HG02642 (cell line): ENCODE measurements around the gene DDIT4.

Experiments used
- ATAC-seq: cut with Tn5 transposase; IDR thresholded peaks from one replicate; pipeline ENCODE4 v1.9.1; 2021; ENCODE audit warnings: mild to moderate bottlenecking; ENCODE audit not compliant: unreplicated experiment, poor library complexity

The DDIT4 gene

DNA sequence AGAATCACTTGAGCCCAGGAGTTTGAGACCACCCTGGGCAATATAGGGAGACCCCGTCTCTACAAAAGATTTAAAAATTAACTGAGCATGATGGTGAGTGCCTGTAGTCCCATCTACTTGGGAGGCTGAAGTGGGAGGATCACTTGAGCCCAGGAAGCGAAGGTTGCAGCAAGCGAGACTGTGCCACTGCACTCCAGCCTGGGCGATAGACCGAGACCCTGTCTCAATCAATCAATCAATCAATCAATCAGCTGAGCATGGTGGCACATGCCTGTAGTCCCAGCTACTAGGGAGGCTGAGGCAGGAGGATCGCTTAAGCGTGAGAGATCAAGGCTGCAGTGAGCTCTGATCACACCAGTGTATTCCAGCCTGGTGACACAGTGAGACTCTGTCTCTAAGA is 40.5 kb downstream of the DDIT4 start:
- ATAC-seq, result no peak

DNA sequence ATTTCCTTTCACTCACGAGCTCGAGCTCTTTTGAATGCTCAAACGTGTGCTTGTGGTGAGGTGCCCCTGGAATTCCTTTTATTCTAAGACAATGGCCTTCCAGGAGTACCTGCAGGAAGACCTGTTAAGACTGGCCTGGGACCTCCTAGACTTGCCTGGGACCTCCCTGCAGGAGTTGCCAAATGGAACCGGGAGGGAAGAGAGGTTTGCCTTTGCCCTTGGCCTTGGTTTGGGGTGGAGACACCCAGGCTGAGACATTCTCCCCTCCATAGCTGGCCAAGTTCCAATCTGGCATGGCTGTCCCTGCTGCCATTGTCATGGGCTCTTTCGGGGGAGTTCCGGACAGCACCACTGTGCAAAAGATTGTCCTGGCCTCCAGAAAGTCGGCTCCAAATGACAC is 41.3 kb downstream of the DDIT4 start:
- no peak for ATAC-seq

DNA sequence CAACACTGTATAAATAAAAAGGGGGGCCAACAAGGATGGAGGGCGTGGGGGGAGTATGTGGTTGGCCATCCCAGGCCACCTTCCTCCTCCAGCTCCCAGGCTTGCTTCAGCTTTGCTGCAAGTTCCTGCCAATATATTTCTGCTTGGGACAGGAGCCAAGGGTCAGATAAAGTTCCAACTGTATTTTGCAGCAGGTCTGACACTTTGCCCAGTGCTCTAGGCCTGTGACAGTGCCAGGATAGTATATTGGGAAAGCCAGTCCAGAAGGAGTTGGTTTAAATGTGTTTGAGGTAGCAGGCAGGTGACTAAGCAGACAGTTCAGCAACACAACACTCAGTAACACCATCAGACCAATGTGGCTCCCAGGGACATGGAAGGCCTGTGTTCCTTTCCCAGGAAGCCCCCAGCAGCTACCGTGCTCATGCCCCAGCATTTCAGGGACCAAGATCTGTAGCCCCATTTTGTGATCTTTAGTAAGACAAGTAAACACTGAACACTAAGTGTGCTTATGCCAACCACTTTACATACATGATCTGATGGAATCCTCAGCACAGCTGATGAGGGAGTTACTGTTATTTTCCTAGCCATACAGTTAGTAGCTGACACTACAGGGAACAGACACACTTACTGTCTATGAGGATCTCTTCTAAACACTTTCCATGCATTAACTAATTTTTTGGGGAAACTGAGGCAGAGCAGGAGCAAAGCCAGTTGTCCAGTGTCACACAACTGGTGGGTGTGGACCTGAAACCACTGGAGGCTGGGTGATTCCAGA is 42.1 kb downstream of the DDIT4 start:
- no peak for ATAC-seq

DNA sequence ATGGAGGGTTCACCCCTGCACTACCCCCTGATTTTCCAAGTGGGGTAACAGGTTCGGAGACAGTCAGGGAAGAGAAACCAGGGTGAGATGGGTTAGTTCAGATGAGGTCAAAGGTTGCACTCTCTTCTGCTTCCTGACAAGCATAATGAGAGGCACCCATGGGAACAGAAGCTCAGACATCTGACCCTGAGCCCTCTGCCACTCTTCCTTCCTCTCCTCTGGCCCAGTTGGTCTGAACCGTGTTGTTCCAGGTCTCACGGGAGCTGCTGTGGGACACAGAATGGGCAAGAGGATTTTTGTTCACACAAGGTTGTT is 42.6 kb downstream of the DDIT4 start:
- ATAC-seq, result no peak

DNA sequence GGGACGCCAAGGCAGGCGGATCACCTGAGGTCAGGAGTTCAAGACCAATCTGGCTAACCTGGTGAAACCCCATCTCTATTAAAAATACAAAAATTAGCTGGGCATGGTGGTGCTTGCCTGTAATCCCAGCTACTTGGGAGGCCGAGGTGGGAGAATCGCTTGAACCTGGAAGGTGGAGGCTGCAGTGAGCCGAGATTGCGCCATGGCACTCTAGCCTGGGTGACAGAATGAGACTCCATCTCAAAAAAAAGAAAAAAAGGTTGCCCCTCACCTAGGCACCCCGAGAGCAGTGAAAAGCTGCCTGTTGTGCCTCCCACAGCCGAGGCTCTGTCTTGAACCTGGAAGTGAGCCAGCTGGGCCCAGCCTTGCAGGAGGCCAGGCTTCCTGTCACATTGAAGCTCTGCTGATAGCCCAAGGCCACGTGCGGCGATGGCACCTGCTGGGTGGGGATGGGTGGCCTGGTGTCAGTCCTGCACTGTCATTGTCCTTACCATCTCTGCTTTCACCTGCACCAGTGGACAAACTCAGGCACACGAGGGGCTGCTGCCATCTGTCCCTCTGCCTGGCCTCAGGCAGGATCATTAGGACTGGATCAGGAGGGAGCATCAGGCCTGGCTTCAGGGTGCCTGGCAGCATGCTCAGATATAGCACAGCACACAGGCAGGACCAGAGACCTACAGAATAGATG is 43.2 kb downstream of the DDIT4 start:
- ATAC-seq, result no peak

DNA sequence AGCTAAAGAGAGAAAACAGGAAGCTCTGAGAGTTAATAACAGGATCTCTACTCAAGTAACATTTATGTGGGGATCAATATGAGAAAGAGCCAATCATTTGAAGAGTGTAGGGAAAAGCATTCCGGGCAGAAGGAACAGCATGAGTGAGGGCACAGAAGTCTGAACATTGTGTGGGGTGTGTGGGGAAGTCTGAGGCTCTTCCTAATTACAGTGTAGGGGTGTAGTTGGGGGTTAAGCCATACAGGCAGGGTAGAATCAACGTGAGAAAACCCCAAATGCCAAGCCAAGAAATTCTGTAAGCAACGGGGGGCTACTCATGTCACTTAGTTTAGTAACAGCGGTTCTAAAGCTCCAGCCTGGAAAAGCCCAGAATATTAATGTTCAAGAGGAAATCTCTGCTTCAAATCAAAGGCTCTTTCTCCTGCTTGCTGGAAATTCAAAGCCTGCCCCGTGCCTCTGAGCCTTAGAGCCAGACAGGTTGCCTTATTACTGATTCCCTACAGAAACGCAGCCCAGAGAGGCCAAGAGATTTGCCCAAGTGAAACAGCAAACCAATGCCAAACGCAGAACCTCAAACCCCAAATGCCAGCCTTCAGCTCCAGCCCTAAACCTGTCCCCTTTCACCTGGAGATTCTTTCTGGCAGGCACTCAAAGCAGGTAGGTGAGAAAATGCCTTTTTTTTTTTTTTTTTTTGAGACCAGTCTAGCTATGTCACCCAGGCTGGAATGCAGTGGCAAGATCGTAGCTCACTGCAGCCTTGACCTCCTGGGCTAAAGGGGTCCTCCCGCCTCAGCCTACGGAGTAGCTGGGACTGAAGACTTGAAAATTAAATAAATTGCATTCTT is 44.9 kb downstream of the DDIT4 start:
- ATAC-seq, result no peak

DNA sequence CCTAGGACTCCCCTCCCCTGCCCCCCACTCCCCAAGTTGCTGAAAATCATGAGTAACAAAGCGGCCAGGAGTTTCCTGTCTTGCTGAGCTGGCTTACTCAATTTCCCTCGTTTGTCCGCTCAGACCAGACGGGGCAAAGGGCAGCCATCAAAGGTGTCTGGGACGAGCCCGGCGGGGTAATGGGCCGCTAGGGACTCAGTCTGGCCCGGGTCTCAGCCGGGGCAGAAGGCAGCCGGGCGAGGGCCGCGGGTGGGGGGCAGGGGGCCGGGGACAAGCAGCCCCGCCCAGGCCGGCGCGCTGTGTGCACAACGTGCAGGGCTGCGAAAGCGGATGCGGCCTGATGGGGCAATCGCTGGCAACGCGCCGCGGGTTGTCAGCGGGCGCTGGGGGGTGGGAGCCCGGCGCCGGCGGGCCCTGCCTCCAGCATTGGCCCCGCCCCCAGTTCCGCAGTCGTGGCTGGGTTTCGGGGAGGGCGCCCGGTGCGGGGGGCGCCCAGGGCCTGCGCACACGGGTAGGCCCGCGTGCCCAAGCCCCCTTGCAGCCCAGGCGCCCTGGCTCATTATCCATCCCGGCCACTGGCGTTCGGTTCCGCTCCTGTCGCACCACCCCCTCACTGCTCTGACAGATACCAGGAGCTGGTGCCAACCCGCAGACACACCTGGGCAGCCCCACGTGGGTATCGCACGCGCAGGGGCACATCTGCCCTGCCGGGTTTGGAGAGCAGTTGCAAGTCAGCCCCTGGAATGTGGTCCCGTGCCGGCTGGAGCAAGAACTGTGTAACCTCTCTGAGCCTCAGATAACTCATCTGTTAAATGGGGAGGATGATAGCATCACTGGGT is 45.9 kb downstream of the DDIT4 start:
- ATAC-seq, result peak; percentile 68

DNA sequence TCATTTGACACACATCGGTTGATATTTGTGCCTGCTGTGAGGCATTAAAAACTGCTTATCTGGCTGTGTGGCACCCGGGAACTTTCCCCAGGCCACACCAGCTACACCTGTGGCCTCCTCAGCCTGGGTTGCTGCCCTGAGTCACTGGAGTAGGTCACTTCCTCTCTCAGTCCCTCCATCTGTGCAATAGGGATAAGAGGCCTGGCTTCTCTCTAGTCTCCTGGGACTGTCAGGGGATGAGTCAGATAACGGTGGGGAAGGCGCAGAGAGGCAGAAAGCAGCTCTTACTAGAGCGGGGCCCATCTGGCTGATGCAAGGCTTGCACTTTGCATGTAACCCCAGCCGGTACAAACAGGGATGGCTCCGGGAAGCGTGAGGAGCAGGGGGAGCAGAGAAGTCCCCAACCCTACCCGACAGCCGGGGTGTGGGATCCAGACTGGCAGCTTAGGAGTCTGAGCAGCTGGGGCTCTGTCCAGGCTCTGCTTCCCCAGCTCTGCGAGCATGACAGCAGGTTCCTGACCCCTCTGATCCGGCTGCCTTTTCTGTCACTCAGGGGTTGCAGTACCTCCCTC is 47.0 kb downstream of the DDIT4 start:
- ATAC-seq, result peak; percentile 65

DNA sequence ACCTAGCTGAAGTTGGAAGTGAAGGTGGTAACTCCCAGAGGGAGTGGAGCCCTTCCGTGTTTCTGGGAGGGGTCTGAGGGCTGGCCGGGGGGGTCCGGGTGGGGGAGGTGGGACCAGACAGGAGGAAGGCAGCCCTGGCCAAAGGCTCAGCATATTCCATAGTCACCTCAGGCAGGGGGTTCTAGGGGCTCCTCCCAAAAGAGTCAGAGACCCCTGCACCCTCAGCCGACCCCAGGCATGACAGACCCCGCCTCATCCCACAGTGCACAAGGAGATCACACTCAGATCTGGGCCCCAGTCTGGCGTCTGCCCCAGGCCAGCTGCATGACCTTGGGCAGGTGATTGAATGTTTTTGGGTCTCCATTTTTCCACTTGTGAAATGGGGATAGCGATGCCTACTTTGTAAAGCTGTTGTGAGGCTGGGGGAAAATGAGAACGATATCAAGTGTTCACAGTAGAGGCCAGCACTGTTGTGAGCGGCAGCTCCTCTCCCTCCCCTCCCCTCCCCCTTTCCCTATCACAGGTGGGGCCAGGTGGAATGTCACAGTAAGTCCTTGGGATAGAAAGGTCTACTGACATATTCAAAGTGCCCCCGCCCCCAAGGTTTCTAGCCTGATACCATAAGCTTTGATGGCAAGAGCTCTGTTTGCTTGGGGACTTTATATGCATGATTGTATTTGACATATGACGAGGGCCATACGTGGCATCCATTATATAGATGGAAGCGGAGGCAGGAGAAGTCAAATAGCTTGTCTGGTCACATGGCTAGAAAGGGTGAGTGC is 47.7 kb downstream of the DDIT4 start:
- no peak for ATAC-seq

DNA sequence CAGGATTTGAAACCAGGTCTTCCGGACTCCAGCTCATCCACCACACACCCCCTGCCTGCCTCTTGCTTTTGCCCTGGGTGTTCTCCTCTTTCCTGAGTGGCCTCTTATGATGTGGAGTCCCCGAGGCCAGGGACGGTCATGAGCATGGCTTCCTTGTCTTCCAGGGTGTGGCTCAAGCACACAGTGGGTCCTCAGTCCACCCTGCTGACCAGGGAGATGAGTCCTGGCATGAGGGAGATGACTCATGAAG is 48.2 kb downstream of the DDIT4 start:
- no peak for ATAC-seq

DNA sequence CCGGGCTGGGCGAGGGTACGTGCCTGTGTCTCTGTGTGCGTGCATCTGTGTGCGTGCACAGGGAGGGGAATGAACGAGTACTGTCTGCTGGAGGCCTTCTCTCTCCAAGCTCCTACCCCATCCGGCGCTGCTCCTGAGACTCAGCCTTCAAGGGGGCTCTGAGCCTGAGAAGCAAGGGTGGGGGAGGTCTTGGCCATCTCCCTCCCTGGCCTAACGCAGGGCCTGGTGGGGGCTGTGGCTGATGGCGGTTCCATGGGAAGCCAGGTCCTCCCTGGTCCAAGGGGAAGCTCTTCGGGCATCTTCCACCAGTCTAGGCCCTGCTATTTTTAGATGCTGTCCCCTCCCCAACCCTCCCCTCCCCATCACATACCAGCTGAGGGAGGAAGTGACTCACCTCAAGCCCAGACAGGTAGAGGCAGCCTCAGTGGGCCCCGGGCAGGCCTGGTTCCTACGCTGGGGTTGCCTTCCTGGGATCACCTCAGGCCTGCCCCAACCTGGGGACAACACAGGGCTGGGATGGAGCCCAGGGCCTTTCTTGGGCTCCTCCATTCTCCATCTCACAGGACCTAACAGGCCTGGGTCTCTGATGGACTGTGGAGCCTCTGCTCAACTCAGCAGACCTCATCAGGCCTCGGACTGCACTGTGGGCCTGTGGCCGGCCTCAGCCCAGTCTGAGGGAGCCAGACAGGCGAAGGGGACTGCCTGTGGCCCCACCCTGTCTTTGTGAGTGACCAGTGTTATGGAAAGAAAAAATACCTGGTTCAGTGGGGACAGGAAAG is 48.7 kb downstream of the DDIT4 start:
- ATAC-seq, result no peak

DNA sequence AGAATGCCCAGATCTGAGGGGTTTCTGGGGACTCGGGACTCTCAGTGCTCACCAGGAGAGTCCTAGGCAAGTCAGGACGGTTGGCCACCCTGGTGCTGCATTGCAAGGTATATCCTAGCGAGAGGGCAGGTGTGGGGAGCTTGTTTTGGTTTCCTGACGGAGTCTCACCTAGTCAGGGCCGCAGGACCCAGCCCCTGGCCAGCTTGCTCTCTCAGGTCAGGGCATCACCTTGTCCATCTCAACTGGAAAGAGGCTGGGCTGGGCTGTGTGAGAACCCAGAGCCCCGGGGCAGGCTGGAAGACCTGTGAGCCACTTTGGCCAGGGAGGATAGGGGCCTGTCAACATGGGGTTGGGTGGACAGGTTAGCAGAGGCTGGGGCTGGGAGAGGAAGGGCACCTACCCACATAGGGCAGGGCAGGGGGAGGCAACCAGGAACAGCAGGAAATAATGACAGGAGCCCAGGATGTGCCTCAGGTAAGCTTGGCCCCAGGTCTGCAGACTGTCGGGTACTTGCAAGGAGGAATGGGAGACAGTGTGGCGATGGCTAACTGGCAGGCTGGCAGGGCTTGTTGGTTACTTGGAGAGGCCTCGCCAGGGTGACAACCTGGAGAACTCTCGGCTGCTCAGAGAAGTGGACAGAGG is 49.5 kb downstream of the DDIT4 start:
- no peak for ATAC-seq

DNA sequence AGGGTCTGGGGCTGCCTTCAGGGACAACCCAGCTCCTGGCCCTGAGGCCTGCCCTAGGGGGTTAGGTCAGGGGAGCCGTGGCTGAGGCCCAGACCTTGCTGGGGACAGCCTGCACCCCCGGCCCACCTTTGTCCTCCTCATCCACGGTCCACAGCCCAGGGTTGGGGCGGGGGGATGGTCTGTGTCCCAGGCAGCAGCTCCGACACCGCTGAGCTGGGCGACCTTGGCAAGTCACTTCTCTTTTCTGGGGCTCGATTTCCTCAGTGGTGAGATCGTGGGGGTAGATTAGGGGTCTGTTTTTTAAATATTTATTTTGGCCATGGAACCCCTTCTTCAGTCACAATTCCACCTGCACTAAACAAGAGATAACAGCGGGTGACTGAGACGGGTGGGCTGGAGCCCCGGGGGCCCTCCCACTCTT is 50.1 kb downstream of the DDIT4 start:
- no peak for ATAC-seq
